AG20443 (cell line): ENCODE measurements around the gene CITED2.
A peak's percentile ranks its signal among the peaks of the same experiment; 100 is the strongest.
"Not testable (repeated sequence)": the region's sequence is repeated elsewhere in the genome, so short reads cannot be mapped to it uniquely, and the experiment has no call there.

Experiments
- DNase-seq: peaks from one replicate; pipeline ENCODE4 v3.0.0; 2012; ENCODE audit warnings: low spot score, mixed read lengths

The CITED2 gene

DNA sequence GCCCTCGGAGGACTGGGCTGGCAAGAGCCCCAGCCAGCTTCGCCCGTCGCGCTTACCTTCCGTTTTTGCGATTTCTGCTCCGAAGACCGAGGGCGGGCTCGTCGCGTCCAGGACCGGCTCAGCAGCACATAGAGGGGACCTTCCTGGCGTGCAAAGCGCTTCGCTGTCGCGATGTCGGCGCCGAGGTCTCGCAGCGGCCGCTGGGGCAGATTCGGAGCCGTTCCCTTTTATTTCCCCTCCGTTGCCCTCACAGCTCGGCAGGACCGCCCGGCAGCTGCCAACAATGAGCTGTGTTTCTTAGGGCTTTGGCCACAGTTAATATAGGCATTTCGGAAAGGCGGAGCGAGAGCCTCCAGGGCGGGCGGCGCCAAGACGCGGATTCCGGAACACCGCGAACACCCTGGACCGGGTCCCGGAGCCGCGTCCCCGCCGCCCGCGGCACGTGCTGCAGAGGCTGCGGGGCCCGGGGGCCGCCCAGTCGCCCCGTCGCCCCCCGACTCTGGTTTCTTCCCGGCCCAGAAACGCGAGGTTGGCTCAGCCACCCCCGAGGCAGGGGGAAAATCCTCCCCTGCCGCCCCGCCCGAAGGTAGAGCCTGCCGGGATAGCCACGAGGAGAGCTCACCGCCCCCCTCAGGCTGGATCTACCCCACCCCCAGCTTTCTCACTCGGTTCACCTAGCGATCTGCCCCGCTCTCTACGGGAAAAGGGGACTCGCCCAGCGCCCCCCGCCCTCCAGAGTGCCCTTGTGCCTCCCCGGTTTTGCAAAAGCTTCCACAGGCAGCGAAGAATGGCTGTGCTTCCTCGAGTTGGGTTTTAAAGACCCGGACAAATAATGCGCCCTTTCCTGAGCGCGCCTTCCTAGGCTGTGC lies at the start of gene CITED2:
CITED2 (minus strand) TSS at position 292 of the 869 bp plus-strand sequence. CDS start 704 bp downstream, outside the sequence.
- peak; percentile 88 for DNase-seq

DNA sequence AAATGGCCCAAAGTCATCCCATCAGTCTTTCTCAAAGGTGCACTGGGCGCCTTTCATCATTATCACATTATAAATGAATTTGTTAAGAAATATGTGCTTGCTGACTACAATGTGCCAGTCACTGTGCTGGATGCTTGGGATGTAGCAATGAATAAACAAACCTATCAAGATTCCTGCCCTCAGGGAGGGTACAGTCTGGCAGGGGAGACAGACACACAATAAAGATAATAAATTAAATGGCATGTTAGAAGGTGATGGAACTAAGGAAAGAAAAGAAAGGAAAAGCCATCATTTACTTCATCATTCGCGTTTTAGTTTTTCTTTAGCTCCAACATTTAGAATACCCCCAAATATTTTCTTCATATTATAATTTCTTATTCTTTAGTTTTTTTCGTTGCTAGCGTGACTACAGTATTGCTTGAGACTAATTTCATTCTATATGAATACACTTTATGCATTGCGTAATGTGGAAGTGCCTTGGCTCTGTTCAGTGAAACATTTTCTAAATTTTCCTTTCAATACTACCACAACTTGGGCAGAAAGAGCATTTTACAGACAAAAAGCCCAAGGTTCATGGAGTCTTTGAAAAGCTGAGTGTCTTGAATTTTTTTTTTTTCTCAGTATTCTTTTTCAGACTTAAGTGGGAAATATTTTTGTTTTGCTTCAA lies 48.7 kb upstream of the CITED2 start:
- DNase-seq, result no peak

GRCh38 chr6:139422105-139423036 lies 47.9 kb upstream of the CITED2 start:
- no peak for DNase-seq

- DNase-seq, result no peak
Observed at GRCh38 chr6:139418481-139419132, 44.2 kb upstream of the CITED2 start.

DNA sequence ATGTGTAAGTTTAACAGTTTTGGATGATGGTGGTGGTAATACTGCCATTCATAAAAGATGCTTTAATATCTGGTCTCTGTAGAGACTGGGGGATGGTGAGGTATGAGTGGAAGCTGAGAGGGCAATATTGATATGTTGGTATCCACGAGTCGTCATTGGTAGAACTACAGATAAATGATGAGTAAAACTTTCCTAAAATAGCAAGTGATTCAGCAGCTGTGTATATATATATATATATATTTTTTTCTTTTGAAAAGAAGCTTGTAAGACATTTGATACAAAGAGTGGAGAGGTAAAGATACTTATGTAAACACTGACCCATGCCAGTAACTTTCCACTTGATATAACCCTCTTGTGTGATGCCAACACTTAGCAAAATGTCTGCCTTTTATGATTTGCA lies 41.7 kb upstream of the CITED2 start:
- DNase-seq, result no peak

DNA sequence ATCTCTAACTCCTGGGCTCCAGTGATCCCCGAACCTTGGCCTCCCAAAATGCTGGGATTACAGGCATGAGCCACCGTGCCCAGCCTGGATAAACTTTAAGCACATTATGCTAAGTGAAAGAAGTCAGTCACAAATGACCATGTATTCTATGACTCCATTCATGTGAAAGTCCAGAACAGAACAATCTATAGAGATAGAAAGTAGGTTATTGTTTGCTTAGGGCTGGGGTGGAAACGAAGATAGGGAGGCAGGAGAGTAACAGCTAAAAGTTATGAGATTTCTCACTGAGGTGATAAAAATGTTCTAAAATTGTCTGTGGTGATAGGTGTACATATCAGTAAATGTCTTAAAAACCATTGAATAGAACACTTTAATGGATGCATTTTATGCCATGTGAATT lies 40.9 kb upstream of the CITED2 start:
- DNase-seq, result no peak

- DNase-seq, result not testable (repeated sequence)
Observed at GRCh38 chr6:139412103-139412502, 37.7 kb upstream of the CITED2 start.

DNA sequence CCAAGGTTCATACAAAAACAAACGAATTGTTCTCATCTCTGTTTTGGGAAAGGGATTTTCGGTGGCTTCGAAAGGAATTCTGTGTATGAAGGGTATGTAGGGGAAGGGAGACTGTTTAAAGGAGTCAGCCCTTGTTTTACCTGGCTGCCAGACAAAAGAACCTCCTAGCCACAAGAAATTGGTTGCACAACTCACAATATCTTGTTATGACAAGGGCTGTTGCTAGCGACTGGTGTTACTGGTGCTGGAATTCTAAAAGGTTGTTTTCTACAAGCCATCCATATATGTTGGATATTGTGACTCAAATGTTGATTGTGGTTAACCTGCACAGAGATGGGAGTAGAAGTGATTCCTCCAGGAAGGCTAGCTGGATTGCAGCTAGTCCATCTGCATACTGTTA lies 34.6 kb upstream of the CITED2 start:
- DNase-seq, result peak; percentile 73

- DNase-seq, result peak; percentile 78
Observed at GRCh38 chr6:139407718-139408222, 33.3 kb upstream of the CITED2 start.

- no peak for DNase-seq
Observed at GRCh38 chr6:139406577-139407343, 32.3 kb upstream of the CITED2 start.

DNA sequence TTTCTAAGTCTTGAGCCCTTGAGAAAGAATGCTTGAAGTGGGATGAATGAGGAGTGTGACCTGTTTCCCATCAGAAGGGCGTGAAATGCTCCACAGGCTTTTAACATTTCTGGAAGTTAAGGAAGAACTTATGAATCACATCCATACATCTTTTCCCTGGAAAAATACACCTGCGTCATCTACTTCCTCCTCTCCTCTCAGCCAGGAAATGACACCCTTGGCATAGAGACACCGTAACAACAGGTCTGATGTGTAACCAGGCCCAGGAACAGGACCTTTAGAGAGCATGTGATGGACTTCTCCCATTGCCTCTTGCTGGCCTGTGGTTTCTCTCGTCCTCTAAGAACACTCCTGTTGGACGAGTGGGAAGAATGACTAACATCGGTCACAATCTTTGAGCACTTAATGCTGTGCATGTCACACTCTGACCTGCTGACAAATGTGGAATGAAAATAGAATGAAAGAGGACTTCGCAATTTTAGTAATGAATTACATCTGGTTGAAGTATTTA lies 28.5 kb upstream of the CITED2 start:
- peak; percentile 82 for DNase-seq

DNA sequence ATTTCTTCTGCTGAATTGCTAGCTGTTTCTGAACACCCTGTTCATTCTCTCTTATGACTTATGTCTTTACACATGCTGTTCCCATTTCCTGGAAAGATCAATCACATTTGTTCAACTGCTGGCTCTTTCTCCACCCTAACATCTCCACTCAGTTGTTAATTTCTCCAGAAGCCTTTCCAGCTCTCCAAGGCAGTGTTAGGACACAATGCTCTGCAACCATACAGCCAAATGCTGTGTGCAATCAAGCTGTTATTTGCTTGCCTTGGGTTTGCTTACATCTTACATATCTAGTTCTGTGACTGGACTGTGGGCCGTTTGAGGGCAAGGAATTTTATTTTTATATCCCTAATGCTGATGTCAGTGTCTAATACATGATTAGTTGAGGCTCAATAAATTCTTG lies 24.2 kb upstream of the CITED2 start:
- DNase-seq, result peak; percentile 15

GRCh38 chr6:139395891-139396301 lies 21.4 kb upstream of the CITED2 start:
- no peak for DNase-seq

- DNase-seq, result no peak
Observed at GRCh38 chr6:139395371-139395770, 20.9 kb upstream of the CITED2 start.

DNA sequence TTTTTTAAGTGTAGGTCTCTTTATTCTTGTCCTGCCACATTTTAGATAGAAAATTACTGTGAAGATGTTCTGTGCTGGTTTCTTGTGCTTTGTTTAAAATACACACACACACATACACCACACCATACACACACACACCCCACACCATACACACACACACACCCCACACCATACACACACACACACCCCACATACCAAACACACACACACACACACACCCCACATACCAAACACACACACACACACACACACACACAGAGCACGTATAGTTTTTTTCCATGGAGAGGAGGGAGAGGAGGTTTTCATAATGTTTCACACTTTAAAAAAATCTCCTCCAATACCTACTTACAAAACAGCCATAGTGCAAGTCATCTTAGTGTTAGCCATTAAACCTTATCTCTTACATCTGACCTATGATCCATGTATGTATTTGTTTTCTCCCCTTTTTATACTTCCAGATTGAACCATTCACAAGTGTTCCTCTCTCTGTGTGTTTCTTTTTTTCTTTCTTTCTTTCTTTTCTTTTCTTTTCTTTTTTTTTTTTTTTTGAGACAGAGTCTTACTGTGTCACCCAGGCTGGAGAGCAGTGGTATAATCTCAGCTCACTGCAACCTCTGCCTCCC lies 19.7 kb upstream of the CITED2 start:
- no peak for DNase-seq

- peak; percentile 24 for DNase-seq
Observed at GRCh38 chr6:139392794-139393193, 18.3 kb upstream of the CITED2 start.

GRCh38 chr6:139391709-139392108 lies 17.3 kb upstream of the CITED2 start:
- DNase-seq, result no peak

- no peak for DNase-seq
Observed at GRCh38 chr6:139390447-139390846, 16.0 kb upstream of the CITED2 start.

GRCh38 chr6:139388384-139388783 lies 13.9 kb upstream of the CITED2 start:
- DNase-seq, result no peak

- no peak for DNase-seq
Observed at GRCh38 chr6:139386404-139386803, 12.0 kb upstream of the CITED2 start.
